GM23248 (cell line): ENCODE measurements around the gene RIC1.

Experiments used
- EZH2 ChIP-seq: fragments of 200-600 bp; sonication (generic); IDR thresholded peaks from 2 replicates; pipeline ENCODE4 v1.6.1; 2018; ENCODE audit warnings: antibody characterized with exemption, mild to moderate bottlenecking; ENCODE audit not compliant: insufficient read depth, poor library complexity, severe bottlenecking
- EZH2phosphoT487 ChIP-seq: fragments of 200-600 bp; sonication (generic); IDR thresholded peaks from 2 replicates; pipeline ENCODE4 v1.6.1; 2018; ENCODE audit warnings: antibody characterized with exemption, moderate library complexity, mild to moderate bottlenecking, low read depth; ENCODE audit not compliant: insufficient read depth

DNA sequence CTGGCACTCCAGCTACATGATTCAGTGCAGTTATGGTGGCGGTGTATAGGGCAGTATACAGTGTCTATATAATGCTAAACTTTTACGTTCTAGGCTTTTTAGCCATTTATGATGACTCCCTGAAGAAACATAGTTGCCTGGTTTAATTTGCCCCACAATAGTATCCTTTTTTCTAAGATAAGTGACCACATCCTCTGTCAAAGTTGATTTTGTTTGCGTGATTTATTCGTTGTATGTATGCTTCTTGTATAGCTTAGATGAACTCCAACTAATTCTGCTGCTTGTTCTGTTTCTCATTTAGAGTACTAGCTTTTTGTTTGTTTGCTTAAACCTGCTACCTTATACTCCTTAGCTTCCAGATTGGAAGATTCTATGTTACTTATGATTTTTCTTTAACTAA lies 120.4 kb downstream of the RIC1 start:
- TF ChIP-seq EZH2 (no peak), EZH2phosphoT487 (no peak)
